Measurements from ENCODE around the gene ZBTB4.

ZBTB4 gene

GRCh38 chr17:7438656-7439460 lies 40.6 kb downstream of the ZBTB4 start:
- DNase-seq: no peak

- DNase-seq: peak; percentile 56
Measured at GRCh38 chr17:7437950-7438614, 41.3 kb downstream of the ZBTB4 start.

- DNase-seq: no peak
Measured at GRCh38 chr17:7437369-7437863, 42.0 kb downstream of the ZBTB4 start.

GRCh38 chr17:7436556-7437368 lies 42.7 kb downstream of the ZBTB4 start:
- peak; percentile 86 for DNase-seq

DNA sequence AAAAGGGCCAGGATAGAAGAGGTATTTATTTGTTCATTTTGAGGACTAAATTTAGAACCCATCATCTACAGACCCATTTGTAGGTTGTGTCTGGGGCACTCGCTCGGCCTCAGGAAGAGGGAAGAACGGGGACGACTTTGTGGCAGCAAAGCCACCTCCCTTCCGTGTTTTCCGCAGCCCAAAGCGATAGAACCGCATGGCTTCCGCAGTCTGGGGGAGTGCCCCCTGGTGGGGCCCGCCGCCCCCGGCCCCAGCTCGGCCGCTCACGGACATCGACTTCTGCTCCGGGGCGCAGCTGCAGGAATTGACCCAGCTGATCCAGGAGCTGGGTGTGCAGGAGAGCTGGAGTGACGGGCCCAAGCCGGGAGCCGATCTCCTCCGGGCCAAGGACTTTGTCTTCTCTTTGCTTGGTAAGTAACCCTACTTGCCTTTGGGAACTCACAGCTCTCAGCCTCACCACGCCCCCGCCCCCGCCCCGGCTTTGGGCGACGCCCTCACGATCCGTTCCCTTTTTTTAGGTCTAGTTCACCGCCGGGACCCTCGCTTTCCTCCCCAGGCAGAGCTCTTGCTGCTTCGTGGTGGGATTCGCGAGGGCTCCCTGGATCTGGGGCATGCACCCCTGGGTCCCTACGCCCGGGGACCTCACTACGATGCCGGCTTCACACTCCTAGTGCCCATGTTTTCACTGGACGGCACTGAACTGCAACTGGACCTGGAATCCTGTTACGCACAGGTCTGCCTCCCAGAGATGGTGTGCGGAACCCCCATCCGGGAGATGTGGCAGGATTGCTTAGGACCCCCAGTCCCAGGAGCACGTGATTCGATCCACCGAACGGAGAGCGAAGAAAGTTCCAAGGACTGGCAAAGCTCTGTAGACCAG lies 43.5 kb downstream of the ZBTB4 start:
- DNase-seq: no peak

DNA sequence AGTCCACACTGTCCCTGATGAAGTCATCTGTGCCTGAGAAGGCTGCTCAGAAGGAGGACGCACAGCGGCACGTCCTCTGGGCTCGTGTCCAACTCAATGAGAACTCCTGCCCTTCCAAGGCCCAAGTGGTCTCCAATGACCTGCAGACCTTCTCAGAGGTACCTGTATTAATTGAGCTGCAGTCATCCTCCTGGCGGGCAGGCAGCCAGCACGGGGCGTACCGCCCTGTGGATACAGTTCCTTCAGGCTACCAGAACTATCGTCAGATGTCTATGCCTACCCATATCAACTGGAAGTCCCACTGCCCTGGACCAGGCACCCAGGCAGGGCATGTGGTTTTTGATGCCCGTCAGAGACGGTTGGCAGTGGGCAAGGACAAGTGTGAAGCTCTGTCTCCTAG lies 47.1 kb downstream of the ZBTB4 start:
- no peak for DNase-seq

- no peak for DNase-seq
Measured at GRCh38 chr17:7431231-7431630, 48.2 kb downstream of the ZBTB4 start.

DNA sequence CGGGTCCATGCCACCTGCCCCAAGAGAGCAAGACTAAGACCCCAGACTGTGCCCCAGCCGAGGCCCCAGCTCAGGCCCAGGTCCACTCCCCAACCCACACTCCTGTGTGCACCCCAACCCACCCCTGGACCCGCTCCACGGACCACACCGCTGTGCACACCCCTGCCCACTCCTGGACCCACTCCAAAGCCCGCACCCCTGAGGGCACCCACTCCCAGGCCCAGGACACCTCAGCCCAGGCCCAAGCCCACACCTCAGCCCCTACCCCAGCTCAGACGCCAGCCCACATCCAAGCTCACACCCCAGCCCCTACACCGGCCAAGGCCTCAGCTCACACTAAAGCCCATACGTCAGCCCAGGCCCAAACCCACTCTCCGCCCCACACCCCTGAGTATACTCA lies 49.7 kb downstream of the ZBTB4 start:
- no peak for DNase-seq

GRCh38 chr17:7428557-7428956 lies 50.9 kb downstream of the ZBTB4 start, which contains the start of gene SPEM3:
SPEM3 (plus strand) TSS chr17:7428857; CDS start chr17:7428903, 46 bp downstream.
- no peak for DNase-seq

DNA sequence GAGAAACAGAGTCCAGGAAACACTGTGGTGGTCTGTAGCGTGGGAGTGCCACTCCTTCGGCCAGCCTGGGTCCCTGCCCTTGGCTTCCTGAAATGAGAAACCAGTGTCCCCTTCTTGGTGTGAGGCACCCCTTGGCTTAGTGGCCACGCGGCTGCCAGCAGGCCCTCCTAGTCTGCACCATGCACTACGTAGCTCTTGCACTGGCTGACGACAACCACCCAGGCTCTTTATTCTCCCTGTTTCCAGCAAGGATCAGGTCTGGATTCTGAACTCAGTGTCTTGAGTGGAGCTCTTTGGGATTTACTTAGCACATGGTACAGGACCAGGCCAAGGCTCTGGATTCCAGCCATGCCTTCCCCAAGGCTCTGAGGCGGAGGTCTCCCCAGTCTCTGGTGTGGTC lies 51.9 kb downstream of the ZBTB4 start:
- no peak for DNase-seq

DNA sequence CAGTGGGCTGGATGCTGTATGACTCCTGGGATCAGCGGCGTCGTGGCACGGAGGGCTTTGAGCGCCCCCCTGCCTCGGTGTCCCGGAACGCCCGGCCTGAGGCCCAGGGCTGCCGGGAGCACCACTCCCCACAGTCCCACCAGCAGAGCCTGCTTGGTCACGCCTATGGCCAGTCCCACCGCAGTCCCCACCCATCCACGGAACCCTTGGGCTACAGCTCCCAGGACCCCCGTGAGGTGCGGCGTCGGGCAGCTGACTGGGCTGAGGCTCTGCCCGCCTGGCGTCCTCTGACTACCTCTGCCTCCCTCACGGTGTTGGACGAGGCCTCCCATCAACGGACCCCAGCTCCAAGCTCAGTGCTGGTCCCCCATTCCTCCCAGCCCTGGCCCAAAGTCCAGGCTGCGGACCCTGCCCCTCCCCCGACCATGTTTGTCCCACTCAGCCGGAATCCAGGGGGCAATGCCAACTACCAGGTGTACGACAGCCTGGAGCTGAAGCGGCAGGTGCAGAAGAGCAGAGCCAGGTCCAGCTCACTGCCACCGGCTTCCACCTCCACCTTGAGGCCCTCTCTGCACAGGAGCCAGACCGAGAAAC lies 52.4 kb downstream of the ZBTB4 start:
- DNase-seq: no peak

DNA sequence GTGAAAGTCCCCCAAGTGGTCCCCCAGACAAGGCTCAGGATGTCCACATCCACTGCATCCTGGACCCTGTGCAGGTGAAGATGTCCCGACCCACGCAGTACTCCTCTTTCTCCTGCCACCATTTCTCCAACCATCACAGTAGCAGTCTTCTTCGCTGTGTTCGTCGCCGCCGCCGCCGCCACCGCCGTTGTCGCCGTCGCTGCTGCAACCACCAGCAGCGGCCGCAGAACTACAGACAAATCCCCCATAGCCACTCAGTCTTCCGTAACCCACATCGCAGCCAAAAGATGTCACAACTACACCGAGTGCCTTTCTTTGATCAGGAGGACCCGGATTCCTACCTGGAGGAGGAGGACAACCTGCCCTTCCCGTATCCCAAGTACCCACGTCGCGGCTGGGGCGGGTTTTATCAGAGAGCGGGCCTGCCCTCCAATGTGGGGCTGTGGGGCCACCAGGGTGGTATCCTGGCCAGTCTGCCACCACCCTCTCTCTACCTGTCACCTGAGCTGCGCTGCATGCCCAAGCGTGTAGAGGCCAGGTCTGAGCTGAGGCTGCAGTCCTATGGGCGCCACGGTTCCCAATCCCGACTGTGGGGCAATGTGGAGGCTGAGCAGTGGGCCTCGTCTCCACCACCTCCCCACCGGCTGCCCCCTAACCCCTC lies 53.1 kb downstream of the ZBTB4 start:
- no peak for DNase-seq

DNA sequence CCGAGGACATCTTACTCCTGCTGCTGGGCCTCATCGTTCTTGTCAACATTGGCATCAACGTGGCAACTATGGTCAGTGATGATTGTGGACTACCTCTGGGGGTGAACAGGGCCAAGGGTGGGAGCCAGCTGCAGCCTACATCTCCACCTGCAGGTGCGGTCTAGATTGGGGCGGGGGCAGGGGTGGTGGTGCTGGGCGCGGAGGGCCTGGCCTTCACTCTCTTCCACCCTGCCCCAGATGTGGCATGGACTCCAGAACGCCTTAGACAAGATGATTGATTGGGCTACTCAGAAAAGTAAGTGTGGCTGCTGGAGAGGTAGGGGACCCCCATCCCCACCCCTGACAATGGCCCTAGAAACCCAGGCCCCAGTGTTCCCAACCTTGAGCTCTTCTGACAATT lies 53.7 kb downstream of the ZBTB4 start:
- DNase-seq: no peak

DNA sequence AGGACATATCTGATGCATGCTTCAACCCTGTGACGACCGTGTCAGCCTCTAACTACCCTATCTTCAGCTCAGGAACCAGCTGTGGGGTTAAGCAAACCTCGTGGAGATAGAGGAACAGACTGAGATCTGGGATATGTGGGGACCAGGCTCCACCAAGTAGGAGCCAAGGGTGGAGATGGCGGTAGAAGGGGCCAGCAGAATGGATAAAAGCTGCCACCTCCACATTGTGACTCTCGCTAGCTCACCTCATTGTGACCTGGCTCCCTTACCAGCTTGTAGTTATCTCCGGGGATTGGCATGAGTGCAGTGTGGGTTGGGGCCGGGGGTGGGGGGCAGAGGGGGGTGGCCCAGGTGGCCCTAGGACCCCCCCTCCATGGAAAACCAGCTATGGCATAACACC lies 54.1 kb downstream of the ZBTB4 start, which contains the start of gene SPEM2:
SPEM2 (plus strand) TSS at position 301 of the 400 bp plus-strand sequence; CDS start at position 374, 73 bp downstream.
- DNase-seq: no peak

DNA sequence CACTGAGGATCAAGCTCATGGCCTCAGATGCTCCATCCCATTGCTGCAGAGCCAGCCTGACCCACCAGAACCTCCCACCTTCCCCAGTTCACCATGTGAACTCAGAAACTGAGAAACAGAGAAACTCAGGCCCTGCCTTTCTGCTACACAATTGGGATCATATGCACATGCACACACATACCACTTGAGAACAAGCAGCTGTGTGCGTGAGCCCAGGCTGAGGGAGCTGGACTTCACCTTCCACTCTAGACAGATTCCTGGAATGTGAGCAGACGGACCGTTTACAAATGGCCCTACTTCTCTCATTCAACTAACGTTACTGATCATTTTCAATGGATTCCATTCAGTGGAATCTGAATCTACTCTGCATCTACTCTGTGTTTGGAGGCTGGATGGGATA lies 55.8 kb downstream of the ZBTB4 start:
- no peak for DNase-seq

DNA sequence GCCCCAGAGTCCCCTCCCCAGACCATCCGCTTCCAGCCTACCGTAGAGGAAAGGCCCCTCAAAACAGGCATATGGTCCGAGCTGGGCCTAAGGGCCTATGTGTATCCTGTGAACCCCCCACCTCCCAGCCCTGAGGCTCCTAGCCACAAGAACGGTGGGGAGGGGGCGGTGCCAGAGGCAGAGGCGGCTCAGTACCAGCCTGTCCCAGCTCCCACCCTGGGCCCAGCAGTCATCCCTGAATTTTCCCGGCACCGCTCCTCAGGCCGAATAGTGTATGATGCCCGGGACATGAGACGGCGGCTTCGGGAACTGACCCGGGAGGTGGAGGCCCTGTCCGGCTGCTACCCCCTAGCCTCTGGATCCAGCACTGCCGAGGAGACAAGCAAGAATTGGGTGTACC lies 58.2 kb downstream of the ZBTB4 start:
- no peak for DNase-seq

GRCh38 chr17:7419819-7420610 lies 59.4 kb downstream of the ZBTB4 start, which contains the start of gene SPEM1:
SPEM1 (plus strand) TSS chr17:7420324; CDS start chr17:7420385, 61 bp downstream.
- no peak for DNase-seq

DNA sequence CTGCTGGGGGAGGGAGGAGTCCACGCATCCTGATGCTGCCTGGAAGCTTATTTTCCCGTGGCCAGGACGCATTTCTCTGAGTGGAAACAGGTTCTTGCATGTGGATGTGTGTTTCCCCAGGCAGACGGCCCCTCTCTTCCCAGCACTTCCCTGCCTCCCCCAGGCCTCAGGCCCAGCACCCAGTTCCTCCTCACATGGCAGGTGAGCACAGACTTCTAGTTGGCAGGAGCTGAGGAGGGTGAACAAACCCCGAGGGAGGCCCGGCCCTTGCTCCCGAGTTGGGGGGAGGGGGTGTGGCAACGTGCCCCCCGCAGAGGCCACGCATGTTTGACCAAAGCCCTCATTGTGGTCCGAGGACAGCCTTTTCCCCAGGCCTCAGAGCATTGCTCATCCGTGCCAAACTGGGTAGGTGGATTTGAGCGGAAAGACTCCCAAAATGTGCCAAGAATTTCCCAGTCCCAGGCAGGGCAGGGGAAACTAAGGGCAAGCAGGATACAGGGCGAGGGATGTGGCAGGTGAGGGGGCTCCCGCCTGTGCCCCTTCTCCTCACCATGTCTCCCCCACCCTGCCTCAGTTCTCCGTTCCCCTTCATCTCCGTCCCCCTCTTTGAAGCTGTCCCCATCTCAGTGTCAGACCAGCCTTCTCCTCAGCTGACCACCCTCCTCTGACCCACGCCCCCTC lies 60.8 kb downstream of the ZBTB4 start:
- DNase-seq: no peak

DNA sequence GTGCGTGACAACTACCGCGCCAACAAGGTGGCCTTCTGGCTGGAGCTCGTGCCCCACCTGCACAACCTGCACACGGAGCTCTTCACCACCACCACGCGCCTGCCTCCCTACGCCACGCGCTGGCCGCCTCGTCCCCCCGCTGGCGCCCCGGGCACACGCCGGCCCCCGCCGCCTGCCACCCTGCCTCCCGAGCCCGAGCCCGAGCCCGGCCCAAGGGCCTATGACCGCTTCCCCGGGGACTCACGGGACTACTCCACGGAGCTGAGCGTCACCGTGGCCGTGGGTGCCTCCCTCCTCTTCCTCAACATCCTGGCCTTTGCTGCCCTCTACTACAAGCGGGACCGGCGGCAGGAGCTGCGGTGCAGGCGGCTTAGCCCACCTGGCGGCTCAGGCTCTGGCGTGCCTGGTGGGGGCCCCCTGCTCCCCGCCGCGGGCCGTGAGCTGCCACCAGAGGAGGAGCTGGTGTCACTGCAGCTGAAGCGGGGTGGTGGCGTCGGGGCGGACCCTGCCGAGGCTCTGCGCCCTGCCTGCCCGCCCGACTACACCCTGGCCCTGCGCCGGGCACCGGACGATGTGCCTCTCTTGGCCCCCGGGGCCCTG lies 62.3 kb downstream of the ZBTB4 start:
- no peak for DNase-seq
